PC-3 (cell line): ENCODE measurements around the gene LOXHD1. TPM values are rescaled to one million over a fixed set of nuclear protein-coding genes. Genes with fewer than 3 reads are reported as not detected.

Source experiments
- ATAC-seq: fragments of 200-7000 bp; cut with Tn5 transposase; 2 replicates; pipeline ENCODE4 v1.9.1; 2020; ENCODE audit warnings: mild to moderate bottlenecking, moderate library complexity
- BruUV-seq: library from RNA; stranded (reverse); fragments of 400-500 nt; replicated peaks from 2 replicates; lab custom pipeline; 2021; lab: Mats Ljungman, UMichigan
- CTCF ChIA-PET: fragments of 300-600 bp; sonication (Branson Sonifier 250); formaldehyde crosslinking; loops from one replicate; lab custom pipeline; 2022; ENCODE audit warnings: antibody characterized with exemption; lab: Charles Lee
- POLR2A ChIA-PET: fragments of 300-600 bp; sonication (Branson Sonifier 250); formaldehyde crosslinking; loops from one replicate; lab custom pipeline; 2022; ENCODE audit warnings: antibody characterized with exemption; ENCODE audit not compliant: unreplicated experiment; lab: Charles Lee
- DNase-seq: peaks from one replicate; pipeline ENCODE4 v3.0.0-alpha.2; 2015
- H2AFZ ChIP-seq: fragments of 300-600 bp; sonication (generic); 2 replicates; pipeline ENCODE4 v1.6.0; 2016; ENCODE audit warnings: antibody characterized with exemption, low read length
- H3F3A ChIP-seq: fragments of 300-600 bp; sonication (generic); one replicate; pipeline ENCODE4 v1.6.0; 2017; ENCODE audit warnings: antibody characterized with exemption, low read length, control low read depth, mild to moderate bottlenecking; ENCODE audit not compliant: unreplicated experiment
- H3K27ac ChIP-seq: fragments of 300-600 bp; sonication (generic); 2 replicates; pipeline ENCODE4 v1.5.1; 2016; ENCODE audit warnings: mild to moderate bottlenecking, low read length
- H3K27me3 ChIP-seq: fragments of 300-600 bp; sonication (generic); 2 replicates; pipeline ENCODE4 v1.6.1; 2016; ENCODE audit warnings: low read length, mixed read lengths
- H3K36me3 ChIP-seq: fragments of 300-600 bp; sonication (generic); 2 replicates; pipeline ENCODE4 v1.6.1; 2016; ENCODE audit warnings: low read depth, mixed run types, low read length, mixed read lengths
- H3K4me1 ChIP-seq: fragments of 300-600 bp; sonication (generic); 2 replicates; pipeline ENCODE4 v1.5.1; 2016; ENCODE audit warnings: low read length; ENCODE audit not compliant: insufficient read depth
- H3K4me2 ChIP-seq: fragments of 300-600 bp; sonication (generic); 2 replicates; pipeline ENCODE4 v1.6.0; 2016; ENCODE audit warnings: low read length
- H3K4me3 ChIP-seq: fragments of 300-600 bp; sonication (generic); 2 replicates; pipeline ENCODE4 v1.5.1; 2016; ENCODE audit warnings: mild to moderate bottlenecking, low read length, mixed read lengths
- H3K79me2 ChIP-seq: fragments of 300-600 bp; sonication (generic); 2 replicates; pipeline ENCODE4 v1.6.1; 2017; ENCODE audit warnings: low read length, mixed read lengths
- H3K9ac ChIP-seq: fragments of 300-600 bp; sonication (generic); 2 replicates; pipeline ENCODE4 v1.6.0; 2016; ENCODE audit warnings: mild to moderate bottlenecking, low read length
- H3K9me2 ChIP-seq: fragments of 300-600 bp; sonication (generic); replicated peaks from 2 replicates; pipeline ENCODE4 v1.6.1; 2016; ENCODE audit warnings: mixed run types, low read length, mixed read lengths
- H3K9me3 ChIP-seq: fragments of 300-600 bp; sonication (generic); 2 replicates; pipeline ENCODE4 v1.6.1; 2016; ENCODE audit warnings: low read length, mixed read lengths
- H4K20me1 ChIP-seq: fragments of 300-600 bp; sonication (generic); 2 replicates; pipeline ENCODE4 v1.6.1; 2016; ENCODE audit warnings: low read length, mixed read lengths
- EZH2 ChIP-seq: fragments of 300-600 bp; sonication (generic); IDR thresholded peaks from one replicate; pipeline ENCODE4 v1.6.1; 2017; ENCODE audit warnings: antibody characterized with exemption, mild to moderate bottlenecking, low read length; ENCODE audit not compliant: unreplicated experiment
- EZH2phosphoT487 ChIP-seq: fragments of 300-600 bp; sonication (generic); IDR thresholded peaks from 2 replicates; pipeline ENCODE4 v1.6.1; 2018; ENCODE audit warnings: mild to moderate bottlenecking, antibody characterized with exemption, low read length, borderline replicate concordance
- intact Hi-C: fragments of 100-400 bp; cut with micrococcal nuclease; formaldehyde crosslinking; loops from 2 replicates; pipeline ENCODE4 v1.9.0; 2023
- total RNA-seq: library from RNA; depleted of rRNA; stranded (reverse); fragments of >200 nt; gene quantifications from 2 replicates; pipeline ENCODE4 v1.2.3, GENCODE V29; 2014
- TF ChIP-seq, protein P1 (sequence below): fragments of 300-600 bp; sonication (generic); conservative IDR thresholded peaks from 2 replicates; pipeline ENCODE4 v1.5.1; 2017; ENCODE audit warnings: antibody characterized with exemption, low read depth, mild to moderate bottlenecking, low read length

The LOXHD1 gene
- total RNA-seq, 1 experiment from 2014 or later: not detected

DNA sequence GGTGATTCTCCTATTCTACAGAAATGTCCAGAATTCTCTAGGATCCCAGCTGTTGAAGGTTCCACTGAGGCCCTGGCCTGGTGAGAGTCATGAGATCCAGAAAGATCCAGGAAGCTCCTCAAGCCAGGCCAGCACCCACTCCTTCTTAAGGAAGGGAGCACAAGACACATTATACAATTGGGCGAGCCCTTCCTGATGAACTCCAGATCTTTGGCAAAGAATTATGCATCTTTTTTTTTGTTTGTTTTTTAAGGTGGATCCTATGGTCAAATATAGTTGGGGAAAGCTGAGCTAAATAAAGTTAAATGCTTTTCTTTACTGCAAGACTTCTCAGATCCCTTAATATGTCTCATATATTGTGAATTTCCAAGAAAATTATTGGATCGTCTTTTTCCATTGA, 37.0 kb upstream of the LOXHD1 start:
- Histone ChIP-seq H4K20me1 (no peaks in the 10 kb centered on the region), H3K36me3 (no peaks in the 10 kb centered on the region), H3K4me2 (no peak overlapping the region), H3K9me2 (no peaks in the 10 kb centered on the region), H3K27me3 (no peaks in the 10 kb centered on the region), H2AFZ (no peak overlapping the region), H3K4me3 (no peak overlapping the region), H3K79me2 (no peaks in the 10 kb centered on the region), H3K4me1 (no peaks in the 10 kb centered on the region), H3K9ac (no peak overlapping the region), H3K27ac (no peak overlapping the region), H3F3A (no peaks in the 10 kb centered on the region), H3K9me3 (no peaks in the 10 kb centered on the region)
- TF ChIP-seq EZH2phosphoT487 (no peak), EZH2 (no peak)
- TF ChIP-seq, protein P1, sequence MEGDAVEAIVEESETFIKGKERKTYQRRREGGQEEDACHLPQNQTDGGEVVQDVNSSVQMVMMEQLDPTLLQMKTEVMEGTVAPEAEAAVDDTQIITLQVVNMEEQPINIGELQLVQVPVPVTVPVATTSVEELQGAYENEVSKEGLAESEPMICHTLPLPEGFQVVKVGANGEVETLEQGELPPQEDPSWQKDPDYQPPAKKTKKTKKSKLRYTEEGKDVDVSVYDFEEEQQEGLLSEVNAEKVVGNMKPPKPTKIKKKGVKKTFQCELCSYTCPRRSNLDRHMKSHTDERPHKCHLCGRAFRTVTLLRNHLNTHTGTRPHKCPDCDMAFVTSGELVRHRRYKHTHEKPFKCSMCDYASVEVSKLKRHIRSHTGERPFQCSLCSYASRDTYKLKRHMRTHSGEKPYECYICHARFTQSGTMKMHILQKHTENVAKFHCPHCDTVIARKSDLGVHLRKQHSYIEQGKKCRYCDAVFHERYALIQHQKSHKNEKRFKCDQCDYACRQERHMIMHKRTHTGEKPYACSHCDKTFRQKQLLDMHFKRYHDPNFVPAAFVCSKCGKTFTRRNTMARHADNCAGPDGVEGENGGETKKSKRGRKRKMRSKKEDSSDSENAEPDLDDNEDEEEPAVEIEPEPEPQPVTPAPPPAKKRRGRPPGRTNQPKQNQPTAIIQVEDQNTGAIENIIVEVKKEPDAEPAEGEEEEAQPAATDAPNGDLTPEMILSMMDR: no peak
- no peak for DNase-seq
- intact Hi-C loops: no loop called here
- POLR2A ChIA-PET: no interaction called here
- CTCF ChIA-PET: no interaction called here
- no TSS peak for BruUV-seq
- ATAC-seq: no peak

DNA sequence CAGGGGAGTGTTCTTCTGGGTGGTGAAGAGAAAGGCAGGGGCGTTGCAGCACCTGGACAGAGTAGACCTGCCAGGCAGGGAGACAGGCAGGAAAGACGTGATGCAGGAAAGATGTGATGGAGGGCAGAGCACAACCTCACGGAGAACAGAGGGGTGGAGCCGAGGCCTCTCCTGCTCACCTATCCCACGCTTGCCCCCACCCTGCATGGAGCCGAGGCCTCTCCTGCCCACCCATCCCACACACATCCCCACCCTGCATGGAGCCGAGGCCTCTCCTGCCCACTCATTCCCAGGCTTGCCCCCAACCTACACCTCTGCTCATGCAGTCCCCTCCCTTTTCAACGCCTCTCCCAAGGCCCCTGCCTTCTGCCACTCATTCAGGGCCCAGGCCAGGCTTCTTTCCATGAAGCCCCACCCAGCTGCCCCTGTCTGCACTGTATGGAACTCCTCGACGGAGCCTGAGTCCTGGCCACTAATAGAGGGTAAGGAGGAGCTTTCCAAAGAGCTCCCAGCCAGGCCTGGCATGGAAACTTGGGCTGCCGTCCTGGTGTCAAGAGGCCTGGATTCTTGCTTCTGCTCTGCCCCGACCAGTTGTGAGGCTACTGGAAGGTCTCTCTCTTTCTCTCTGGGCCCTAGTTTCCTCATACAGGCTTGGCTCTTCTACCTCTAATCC, 32.0 kb upstream of the LOXHD1 start:
- ATAC-seq (no peak), DNase-seq (no peak)
- Histone ChIP-seq H3K79me2 (no peaks in the 10 kb centered on the region), H3K27ac (no peak overlapping the region), H2AFZ (no peak overlapping the region), H3K27me3 (no peaks in the 10 kb centered on the region), H3K4me2 (no peak overlapping the region), H3K9me3 (no peaks in the 10 kb centered on the region), H3K9ac (no peak overlapping the region), H3K9me2 (no peaks in the 10 kb centered on the region), H3K4me1 (no peaks in the 10 kb centered on the region), H4K20me1 (no peaks in the 10 kb centered on the region), H3K4me3 (no peak overlapping the region), H3K36me3 (no peaks in the 10 kb centered on the region), H3F3A (no peaks in the 10 kb centered on the region)
- BruUV-seq: no TSS peak
- TF ChIP-seq, protein P1: no peak
- no peak for TF ChIP-seq EZH2phosphoT487
- TF ChIP-seq EZH2: no peak
- ChIA-PET CTCF (no interaction called here), POLR2A (no interaction called here)
- intact Hi-C loops: no loop called here

DNA sequence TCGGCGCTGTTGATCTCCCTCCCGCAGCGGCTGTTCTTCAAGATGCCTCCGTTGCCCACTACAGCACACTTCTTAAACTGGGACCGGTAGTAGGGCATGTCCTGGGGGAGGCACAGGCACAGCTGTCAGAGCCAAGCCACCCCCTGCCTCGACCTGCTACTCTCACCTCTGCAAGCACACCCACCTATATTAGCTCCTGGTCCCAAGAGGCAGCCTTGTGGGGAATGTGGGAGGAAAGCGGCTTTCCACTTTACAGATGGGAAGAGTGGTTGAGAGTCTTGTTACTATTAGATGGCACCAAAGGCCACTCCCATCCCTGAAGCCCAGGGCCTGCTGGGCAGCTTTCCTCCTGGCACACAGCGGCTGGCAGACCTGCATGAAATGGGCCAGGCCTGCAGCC, 29.2 kb upstream of the LOXHD1 start:
- TF ChIP-seq EZH2 (no peak), EZH2phosphoT487 (no peak)
- TF ChIP-seq, protein P1: no peak
- no peak overlapping the region for H3K9ac ChIP-seq
- H3K4me1 ChIP-seq: no peaks in the 10 kb centered on the region
- H2AFZ ChIP-seq: no peak overlapping the region
- intact Hi-C loops: no loop called here
- H4K20me1 ChIP-seq: no peaks in the 10 kb centered on the region
- no peaks in the 10 kb centered on the region for H3K9me3 ChIP-seq
- no peak overlapping the region for H3K4me2 ChIP-seq
- no peak overlapping the region for H3K27ac ChIP-seq
- no peaks in the 10 kb centered on the region for H3K79me2 ChIP-seq
- ChIA-PET CTCF (no interaction called here), POLR2A (no interaction called here)
- no peaks in the 10 kb centered on the region for H3F3A ChIP-seq
- H3K9me2 ChIP-seq: no peaks in the 10 kb centered on the region
- no peak overlapping the region for H3K4me3 ChIP-seq
- no peaks in the 10 kb centered on the region for H3K36me3 ChIP-seq
- BruUV-seq: no TSS peak
- H3K27me3 ChIP-seq: no peaks in the 10 kb centered on the region
- ATAC-seq (no peak), DNase-seq (no peak)
